GM12873 (cell line): ENCODE data around the gene PROM1.

Experiments
- CTCF ChIP-seq: IDR thresholded peaks from 2 replicates; pipeline ENCODE4 v1.5.1; 2012; ENCODE audit warnings: low read depth, mild to moderate bottlenecking, moderate library complexity, low read length, control low read depth; ENCODE audit not compliant: insufficient read depth; ENCODE audit errors: missing control alignments

PROM1 gene

GRCh38 chr4:16116493-16116990, 32.7 kb upstream of the PROM1 start:
- no peak for TF ChIP-seq CTCF

- TF ChIP-seq CTCF, result no peak
Observed at GRCh38 chr4:16116019-16116418, 32.2 kb upstream of the PROM1 start.

GRCh38 chr4:16114546-16114945, 30.7 kb upstream of the PROM1 start:
- no peak for TF ChIP-seq CTCF

GRCh38 chr4:16113741-16114140, 29.9 kb upstream of the PROM1 start:
- TF ChIP-seq CTCF, result no peak

- TF ChIP-seq CTCF, result no peak
Observed at GRCh38 chr4:16111533-16111932, 27.7 kb upstream of the PROM1 start.

GRCh38 chr4:16110661-16111290, 27.0 kb upstream of the PROM1 start:
- TF ChIP-seq CTCF, result no peak

GRCh38 chr4:16110199-16110598, 26.4 kb upstream of the PROM1 start:
- TF ChIP-seq CTCF, result no peak

- TF ChIP-seq CTCF, result no peak
Observed at GRCh38 chr4:16109256-16109655, 25.4 kb upstream of the PROM1 start.
